Progenitor cell of endocrine pancreas (in vitro differentiated cells): ENCODE data around the gene PHC3. TPM values are rescaled to one million over a fixed set of nuclear protein-coding genes. Genes with fewer than 3 reads are reported as not detected.

ENCODE experiments used
- DNase-seq: peaks from one replicate; pipeline ENCODE4 v3.0.0; 2021; ENCODE audit warnings: low spot score; ENCODE audit not compliant: unreplicated experiment
- H3K27ac Mint-ChIP-seq: 2 replicates; pipeline ENCODE4 v1.8.0; 2021; ENCODE audit warnings: mild to moderate bottlenecking, moderate library complexity, mixed read lengths
- H3K27me3 Mint-ChIP-seq: 2 replicates; pipeline ENCODE4 v1.8.0; 2021; ENCODE audit warnings: mixed read lengths
- H3K36me3 Mint-ChIP-seq: 2 replicates; pipeline ENCODE4 v1.8.0; 2022; ENCODE audit warnings: mixed read lengths; ENCODE audit not compliant: insufficient read depth
- H3K4me1 Mint-ChIP-seq: 2 replicates; pipeline ENCODE4 v1.8.0; 2021; ENCODE audit warnings: low read depth, mixed read lengths
- H3K4me3 Mint-ChIP-seq: 2 replicates; pipeline ENCODE4 v1.8.0; 2021; ENCODE audit warnings: low read depth, mild to moderate bottlenecking, moderate library complexity, mixed read lengths
- H3K9me3 Mint-ChIP-seq: 2 replicates; pipeline ENCODE4 v1.8.0; 2021; ENCODE audit warnings: low read depth, mixed read lengths
- total RNA-seq: library from RNA; stranded (reverse); gene quantifications from 2 replicates; pipeline ENCODE4 v1.2.1, GENCODE V29; 2021
- TF ChIP-seq, protein P1 (sequence below): fragments of 200-600 bp; sonication (generic); IDR thresholded peaks from one replicate; pipeline ENCODE4 v1.5.0; 2021; ENCODE audit warnings: antibody characterized with exemption, mild to moderate bottlenecking; ENCODE audit not compliant: unreplicated experiment

The PHC3 gene
- total RNA-seq, 1 donor from 2014 or later: 71.8 TPM

DNA sequence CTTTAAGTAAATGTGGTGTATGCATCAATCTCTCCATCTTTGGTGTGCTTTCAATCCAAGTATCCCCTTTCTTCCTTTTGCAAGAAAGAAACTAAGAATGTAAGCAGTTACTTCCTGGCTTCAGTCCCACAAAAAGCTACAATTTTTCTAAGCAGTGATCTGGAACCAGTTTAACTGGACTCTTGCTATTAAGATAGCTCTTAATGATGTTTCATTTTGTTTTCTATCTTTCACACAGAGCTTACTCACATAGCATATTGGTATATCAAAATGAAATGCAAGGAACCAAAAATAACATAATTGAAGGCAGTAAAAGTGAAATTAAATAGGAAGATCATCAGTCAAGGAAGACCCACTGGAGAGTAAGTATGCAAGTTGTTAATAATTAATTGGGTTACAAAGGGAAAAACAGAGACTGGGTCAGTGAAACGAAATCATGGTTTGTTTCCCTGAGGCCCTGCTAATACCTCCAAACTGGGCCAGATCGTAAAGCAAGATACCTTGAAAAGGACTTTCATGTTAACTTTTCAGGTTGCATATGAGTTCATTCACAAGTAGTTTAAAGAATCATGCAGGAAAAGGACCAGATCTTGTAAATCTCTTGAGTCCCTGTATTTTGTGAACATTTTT lies 101.9 kb downstream of the PHC3 start:
- peak overlapping the region; percentile 61 for H3K27ac Mint-ChIP-seq
- H3K9me3 Mint-ChIP-seq: no peaks in the 10 kb centered on the region
- no peak overlapping the region for H3K4me3 Mint-ChIP-seq
- TF ChIP-seq, protein P1, sequence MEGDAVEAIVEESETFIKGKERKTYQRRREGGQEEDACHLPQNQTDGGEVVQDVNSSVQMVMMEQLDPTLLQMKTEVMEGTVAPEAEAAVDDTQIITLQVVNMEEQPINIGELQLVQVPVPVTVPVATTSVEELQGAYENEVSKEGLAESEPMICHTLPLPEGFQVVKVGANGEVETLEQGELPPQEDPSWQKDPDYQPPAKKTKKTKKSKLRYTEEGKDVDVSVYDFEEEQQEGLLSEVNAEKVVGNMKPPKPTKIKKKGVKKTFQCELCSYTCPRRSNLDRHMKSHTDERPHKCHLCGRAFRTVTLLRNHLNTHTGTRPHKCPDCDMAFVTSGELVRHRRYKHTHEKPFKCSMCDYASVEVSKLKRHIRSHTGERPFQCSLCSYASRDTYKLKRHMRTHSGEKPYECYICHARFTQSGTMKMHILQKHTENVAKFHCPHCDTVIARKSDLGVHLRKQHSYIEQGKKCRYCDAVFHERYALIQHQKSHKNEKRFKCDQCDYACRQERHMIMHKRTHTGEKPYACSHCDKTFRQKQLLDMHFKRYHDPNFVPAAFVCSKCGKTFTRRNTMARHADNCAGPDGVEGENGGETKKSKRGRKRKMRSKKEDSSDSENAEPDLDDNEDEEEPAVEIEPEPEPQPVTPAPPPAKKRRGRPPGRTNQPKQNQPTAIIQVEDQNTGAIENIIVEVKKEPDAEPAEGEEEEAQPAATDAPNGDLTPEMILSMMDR: no peak
- peaks cover 29% of the 10 kb centered on the region for H3K4me1 Mint-ChIP-seq
- no peak for DNase-seq
- H3K36me3 Mint-ChIP-seq: peaks cover 36% of the 10 kb centered on the region
- no peaks in the 10 kb centered on the region for H3K27me3 Mint-ChIP-seq

DNA sequence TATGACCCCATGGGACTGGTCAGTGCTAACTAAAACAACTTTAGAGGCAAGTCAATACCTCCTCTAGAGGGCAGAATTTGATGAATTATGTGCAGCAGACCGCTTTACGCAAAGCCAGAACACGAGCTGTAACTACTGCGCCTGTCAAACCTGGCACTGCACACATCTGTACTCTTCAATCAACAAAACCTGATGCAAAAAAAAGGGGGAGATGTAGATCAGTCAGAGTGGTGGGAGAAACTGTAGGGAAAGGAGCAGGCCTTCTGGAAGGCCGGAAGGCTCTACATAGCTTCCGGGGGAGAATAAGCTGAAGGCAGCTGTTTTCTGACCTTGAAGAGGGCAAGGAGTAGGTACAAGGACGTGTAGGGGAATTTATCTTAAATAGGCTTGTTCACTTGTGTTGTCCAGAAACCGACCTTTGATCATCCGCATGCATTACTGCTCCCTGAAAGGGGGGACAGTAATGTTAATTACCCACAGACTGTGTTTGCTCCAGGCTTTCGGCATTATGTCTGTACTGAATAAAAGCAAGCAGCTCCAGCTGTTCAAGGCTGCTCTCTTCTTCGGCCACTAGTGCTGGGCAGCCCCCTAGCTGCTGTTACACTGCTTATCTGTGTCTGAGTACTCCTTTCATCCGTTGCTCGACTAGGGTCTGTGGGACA lies 102.8 kb downstream of the PHC3 start:
- Mint-ChIP-seq H3K27me3 (no peaks in the 10 kb centered on the region), H3K9me3 (no peaks in the 10 kb centered on the region), H3K36me3 (peaks cover 36% of the 10 kb centered on the region), H3K4me1 (peaks cover 29% of the 10 kb centered on the region), H3K4me3 (no peak overlapping the region), H3K27ac (peak overlapping the region; percentile 54)
- no peak for DNase-seq
- TF ChIP-seq, protein P1: peak; percentile 14

- Mint-ChIP-seq H3K4me3 (no peak overlapping the region), H3K27me3 (no peaks in the 10 kb centered on the region), H3K27ac (peak overlapping the region; percentile 65), H3K4me1 (peaks cover 29% of the 10 kb centered on the region), H3K9me3 (peaks cover 5% of the 10 kb centered on the region), H3K36me3 (peaks cover 40% of the 10 kb centered on the region)
- TF ChIP-seq, protein P1: no peak
- no peak for DNase-seq
Observed at GRCh38 chr3:170077361-170077760, 104.2 kb downstream of the PHC3 start.

GRCh38 chr3:170076715-170077238 lies 104.8 kb downstream of the PHC3 start:
- Mint-ChIP-seq H3K9me3 (peaks cover 7% of the 10 kb centered on the region), H3K27ac (peak overlapping the region; percentile 65), H3K4me3 (no peak overlapping the region), H3K36me3 (peaks cover 36% of the 10 kb centered on the region), H3K4me1 (peaks cover 29% of the 10 kb centered on the region), H3K27me3 (no peaks in the 10 kb centered on the region)
- TF ChIP-seq, protein P1: no peak
- no peak for DNase-seq

DNA sequence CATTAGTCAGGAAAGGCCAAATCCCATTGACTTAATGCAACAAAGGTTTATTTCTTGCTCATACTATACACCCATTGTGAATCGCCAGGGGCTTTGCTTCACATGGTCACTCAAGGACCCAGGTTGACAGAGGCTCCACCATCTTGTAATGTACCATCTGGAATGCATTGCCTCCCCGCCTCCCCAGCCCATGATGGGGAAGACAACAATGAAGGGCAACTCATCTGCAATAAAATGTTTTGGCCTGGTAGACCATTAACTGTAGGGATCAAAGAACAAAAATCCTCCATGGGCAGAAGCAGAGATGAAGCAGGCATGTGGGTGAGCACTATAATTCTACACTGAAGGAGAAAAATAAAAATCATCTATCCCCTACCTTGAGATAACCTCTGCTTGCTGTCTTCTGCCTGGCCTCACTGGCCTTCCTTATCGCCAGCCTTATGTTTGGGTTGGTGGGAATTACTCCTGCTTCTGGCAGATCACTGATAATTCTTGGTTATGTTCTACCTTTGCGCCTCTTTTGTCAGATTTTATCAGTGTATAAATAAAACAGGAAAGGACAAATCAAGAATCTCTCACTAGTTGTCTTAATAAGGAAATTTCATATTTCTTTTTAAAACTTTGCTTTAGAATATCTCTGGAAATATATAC lies 106.0 kb downstream of the PHC3 start:
- Mint-ChIP-seq H3K36me3 (peaks cover 32% of the 10 kb centered on the region), H3K27ac (peak overlapping the region; percentile 74), H3K4me1 (peaks cover 28% of the 10 kb centered on the region), H3K27me3 (no peaks in the 10 kb centered on the region), H3K4me3 (no peak overlapping the region), H3K9me3 (peaks cover 7% of the 10 kb centered on the region)
- TF ChIP-seq, protein P1: no peak
- DNase-seq: no peak
